Measurements from ENCODE around the gene WFDC1.

DNA sequence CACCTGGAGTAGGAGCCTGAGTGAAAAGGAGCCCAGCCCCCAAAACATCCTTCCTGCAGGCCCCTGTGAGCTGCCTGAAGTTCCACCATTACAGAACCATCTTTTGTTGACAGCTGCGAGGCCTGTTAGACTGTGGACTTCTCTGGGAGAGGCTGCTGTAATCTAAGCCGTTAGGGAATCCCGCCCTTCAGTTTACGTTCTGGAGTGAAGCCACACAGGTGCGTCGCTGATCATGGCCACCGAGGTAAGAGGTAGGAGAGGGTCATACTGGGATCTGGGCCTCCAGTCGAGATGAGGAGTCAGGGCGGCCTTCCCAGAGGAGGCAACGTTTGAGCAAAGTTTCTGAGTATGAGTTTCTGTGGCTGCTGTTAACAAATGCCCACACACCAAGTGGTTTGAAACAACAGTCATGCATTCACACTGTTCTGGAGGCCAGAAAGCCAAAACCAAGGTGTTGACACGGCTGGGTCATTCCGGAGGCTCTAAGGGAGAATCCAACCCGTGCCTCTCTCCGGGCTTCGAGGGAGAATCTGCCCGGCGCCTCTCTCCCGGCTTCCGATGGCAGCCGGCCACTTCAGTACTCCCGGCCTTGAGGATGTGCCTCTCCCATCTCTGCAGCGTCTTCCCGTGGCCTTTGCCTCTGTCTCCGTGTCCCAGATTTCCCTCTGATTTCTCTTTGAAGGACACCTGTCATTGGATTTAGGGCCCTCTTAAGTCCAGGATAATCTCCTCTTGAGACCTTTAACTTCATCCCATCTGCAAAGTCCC lies 47.0 kb downstream of the WFDC1 start:
- TF ChIP-seq, protein P1, sequence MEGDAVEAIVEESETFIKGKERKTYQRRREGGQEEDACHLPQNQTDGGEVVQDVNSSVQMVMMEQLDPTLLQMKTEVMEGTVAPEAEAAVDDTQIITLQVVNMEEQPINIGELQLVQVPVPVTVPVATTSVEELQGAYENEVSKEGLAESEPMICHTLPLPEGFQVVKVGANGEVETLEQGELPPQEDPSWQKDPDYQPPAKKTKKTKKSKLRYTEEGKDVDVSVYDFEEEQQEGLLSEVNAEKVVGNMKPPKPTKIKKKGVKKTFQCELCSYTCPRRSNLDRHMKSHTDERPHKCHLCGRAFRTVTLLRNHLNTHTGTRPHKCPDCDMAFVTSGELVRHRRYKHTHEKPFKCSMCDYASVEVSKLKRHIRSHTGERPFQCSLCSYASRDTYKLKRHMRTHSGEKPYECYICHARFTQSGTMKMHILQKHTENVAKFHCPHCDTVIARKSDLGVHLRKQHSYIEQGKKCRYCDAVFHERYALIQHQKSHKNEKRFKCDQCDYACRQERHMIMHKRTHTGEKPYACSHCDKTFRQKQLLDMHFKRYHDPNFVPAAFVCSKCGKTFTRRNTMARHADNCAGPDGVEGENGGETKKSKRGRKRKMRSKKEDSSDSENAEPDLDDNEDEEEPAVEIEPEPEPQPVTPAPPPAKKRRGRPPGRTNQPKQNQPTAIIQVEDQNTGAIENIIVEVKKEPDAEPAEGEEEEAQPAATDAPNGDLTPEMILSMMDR (IDR thresholded peaks at IDR 0.05 in 2 of 3, conservative IDR thresholded peaks at IDR 0.05 in 1 of 3; ENCODE audit: control insufficient read depth in 2 of 3, extremely low read depth in 1 of 3, insufficient read depth in 1 of 3, low read depth in 3 of 3, low read length in 3 of 3), result no peak
- TF ChIP-seq BRCA1 (IDR thresholded peaks at IDR 0.05; ENCODE audit: low read depth, low read length) (no peak), NFYB (IDR thresholded peaks at IDR 0.05; ENCODE audit: insufficient read depth, low read depth, low read length) (no peak), ESRRA (IDR thresholded peaks at IDR 0.05; ENCODE audit: low read length) (no peak), ZBED1 (IDR thresholded peaks at IDR 0.05; ENCODE audit: borderline replicate concordance) (no peak), EP300 (IDR thresholded peaks at IDR 0.05; ENCODE audit: borderline replicate concordance in 1 of 2, control insufficient read depth in 1 of 2, low read depth in 2 of 2, low read length in 2 of 2) (no peak)
- TF ChIP-seq, protein P2, sequence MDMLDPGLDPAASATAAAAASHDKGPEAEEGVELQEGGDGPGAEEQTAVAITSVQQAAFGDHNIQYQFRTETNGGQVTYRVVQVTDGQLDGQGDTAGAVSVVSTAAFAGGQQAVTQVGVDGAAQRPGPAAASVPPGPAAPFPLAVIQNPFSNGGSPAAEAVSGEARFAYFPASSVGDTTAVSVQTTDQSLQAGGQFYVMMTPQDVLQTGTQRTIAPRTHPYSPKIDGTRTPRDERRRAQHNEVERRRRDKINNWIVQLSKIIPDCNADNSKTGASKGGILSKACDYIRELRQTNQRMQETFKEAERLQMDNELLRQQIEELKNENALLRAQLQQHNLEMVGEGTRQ (IDR thresholded peaks at IDR 0.05; ENCODE audit: borderline replicate concordance, low read depth, low read length), result no peak
